NT2/D1 (cell line): ENCODE measurements around the gene FMNL2.

Source experiments
- DNase-seq: peaks from one replicate; pipeline ENCODE4 v3.0.0-alpha.2; 2011; ENCODE audit warnings: low read depth, low spot score
- H3K27me3 ChIP-seq: 2 replicates; pipeline ENCODE4 v1.6.0; 2011; ENCODE audit warnings: mild to moderate bottlenecking; ENCODE audit not compliant: insufficient read length, insufficient read depth
- H3K36me3 ChIP-seq: 2 replicates; pipeline ENCODE4 v1.6.1; 2011; ENCODE audit warnings: mild to moderate bottlenecking, low read length, mixed read lengths; ENCODE audit not compliant: insufficient read depth, insufficient read length
- H3K4me1 ChIP-seq: 2 replicates; pipeline ENCODE4 v1.5.1; 2011; ENCODE audit not compliant: insufficient read depth, insufficient read length
- H3K4me3 ChIP-seq: 2 replicates; pipeline ENCODE4 v1.5.1; 2011; ENCODE audit warnings: low read depth; ENCODE audit not compliant: insufficient read length
- H3K9ac ChIP-seq: 2 replicates; pipeline ENCODE4 v1.6.0; 2011; ENCODE audit warnings: low read depth; ENCODE audit not compliant: insufficient read length
- H3K9me3 ChIP-seq: 2 replicates; pipeline ENCODE4 v1.5.1; 2011; ENCODE audit warnings: mild to moderate bottlenecking, low read length; ENCODE audit not compliant: insufficient read depth
- SUZ12 ChIP-seq: IDR thresholded peaks from 2 replicates; pipeline ENCODE4 v1.6.1; 2011; ENCODE audit not compliant: insufficient read length, insufficient read depth; ENCODE audit errors: extremely low read depth
- YY1 ChIP-seq: IDR thresholded peaks from 2 replicates; pipeline ENCODE4 v1.6.1; 2011; ENCODE audit not compliant: insufficient read length, insufficient read depth
- ZNF274 ChIP-seq: IDR thresholded peaks from 2 replicates; pipeline ENCODE4 v1.6.1; 2011; ENCODE audit warnings: mild to moderate bottlenecking, low read depth, low read length

The FMNL2 gene

GRCh38 chr2:152350155-152350679, 15.2 kb downstream of the FMNL2 start:
- Histone ChIP-seq H3K4me1 (no peaks in the 10 kb centered on the region), H3K36me3 (peaks cover 10% of the 10 kb centered on the region), H3K9me3 (no peaks in the 10 kb centered on the region), H3K4me3 (no peak overlapping the region), H3K27me3 (no peaks in the 10 kb centered on the region), H3K9ac (no peak overlapping the region)
- no peak for TF ChIP-seq YY1
- no peak for TF ChIP-seq SUZ12
- TF ChIP-seq ZNF274, result no peak
- DNase-seq, result no peak

DNA sequence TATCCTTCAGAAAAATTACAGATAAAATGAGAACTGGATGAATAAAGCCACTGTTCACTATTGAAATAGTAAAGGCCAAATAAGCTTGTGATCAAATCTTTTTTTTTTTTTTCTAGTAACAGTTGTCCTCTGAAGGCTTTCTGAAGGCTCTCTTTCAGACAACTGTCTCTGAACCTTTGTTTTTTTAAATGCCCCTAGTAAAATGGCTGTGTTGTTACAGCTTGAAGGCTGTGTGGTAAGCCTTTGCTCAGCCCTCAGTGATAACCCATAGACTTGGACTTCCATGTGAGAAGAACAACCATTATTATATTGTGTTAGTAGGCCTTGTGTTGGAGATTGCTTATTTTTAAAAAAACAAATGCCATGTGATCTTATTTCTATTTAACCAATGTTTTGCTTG, 17.6 kb downstream of the FMNL2 start:
- TF ChIP-seq YY1, result no peak
- TF ChIP-seq ZNF274, result no peak
- no peak for TF ChIP-seq SUZ12

DNA sequence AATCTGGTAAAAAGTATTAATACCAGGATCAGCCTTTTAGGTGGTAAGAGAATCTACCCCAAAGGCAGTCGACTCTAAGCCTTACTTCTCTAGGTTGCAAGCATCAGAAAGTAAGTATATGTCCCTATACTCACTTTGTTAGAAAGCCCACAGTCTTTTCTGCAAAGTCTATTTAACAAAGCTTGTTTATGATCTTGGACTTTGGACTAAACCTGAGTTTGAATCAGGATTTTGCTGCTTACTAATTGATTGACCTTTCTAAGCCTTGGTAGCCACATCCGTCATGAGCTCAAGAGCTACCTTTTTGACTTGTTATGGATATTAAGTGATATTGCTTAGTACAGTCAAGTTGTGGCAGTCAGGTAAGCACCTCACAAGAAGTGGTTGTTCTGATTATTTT, 18.4 kb downstream of the FMNL2 start:
- Histone ChIP-seq H3K36me3 (peaks cover 9% of the 10 kb centered on the region), H3K4me1 (no peaks in the 10 kb centered on the region), H3K9me3 (no peaks in the 10 kb centered on the region), H3K4me3 (no peak overlapping the region), H3K27me3 (no peaks in the 10 kb centered on the region), H3K9ac (no peak overlapping the region)
- no peak for DNase-seq
- TF ChIP-seq ZNF274, result no peak
- no peak for TF ChIP-seq YY1
- TF ChIP-seq SUZ12, result no peak

More for the DNA sequence above, 17.6 kb downstream of the FMNL2 start:
- H3K36me3 ChIP-seq, result peaks cover 4% of the 10 kb centered on the region
- no peaks in the 10 kb centered on the region for H3K4me1 ChIP-seq
- H3K4me3 ChIP-seq, result no peak overlapping the region
- no peaks in the 10 kb centered on the region for H3K27me3 ChIP-seq
- H3K9me3 ChIP-seq, result no peaks in the 10 kb centered on the region
- no peak for DNase-seq
- H3K9ac ChIP-seq, result no peak overlapping the region

DNA sequence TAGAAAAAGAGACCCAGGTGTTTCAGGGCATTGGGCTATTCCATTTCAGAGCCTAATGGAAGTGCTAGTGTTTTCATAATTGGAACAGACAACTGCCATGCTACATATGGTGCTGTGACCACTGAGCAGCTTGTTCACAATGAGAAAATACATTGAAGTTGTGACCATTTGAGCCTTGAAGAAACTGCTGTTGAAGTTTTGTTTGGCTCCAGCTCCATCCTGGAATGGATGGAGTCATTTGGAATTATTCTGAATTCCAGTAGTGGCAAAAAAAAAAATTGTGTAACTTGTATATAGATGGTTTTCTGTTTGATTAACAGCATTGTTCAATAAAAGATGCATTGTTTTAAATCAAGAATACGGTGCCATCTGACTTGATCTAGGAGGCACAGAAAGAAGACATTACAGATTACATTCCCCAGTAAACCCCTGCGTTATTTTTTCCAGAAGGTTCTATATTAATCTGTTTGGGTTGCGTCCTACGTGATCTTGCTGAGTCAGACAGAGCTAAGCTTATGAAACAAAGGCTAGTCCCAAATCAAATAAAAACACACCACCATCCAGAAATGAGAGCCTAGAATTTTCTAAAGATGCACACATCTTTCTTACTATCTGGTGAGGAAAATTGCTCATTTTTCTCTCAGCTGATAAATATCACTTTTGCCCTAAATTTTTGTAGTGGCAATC, 19.2 kb downstream of the FMNL2 start:
- TF ChIP-seq ZNF274, result no peak
- TF ChIP-seq SUZ12, result no peak
- no peak for TF ChIP-seq YY1
- Histone ChIP-seq H3K9me3 (no peaks in the 10 kb centered on the region), H3K27me3 (no peaks in the 10 kb centered on the region), H3K9ac (no peak overlapping the region), H3K36me3 (peaks cover 9% of the 10 kb centered on the region), H3K4me3 (no peak overlapping the region), H3K4me1 (no peaks in the 10 kb centered on the region)
- no peak for DNase-seq

- Histone ChIP-seq H3K4me1 (no peaks in the 10 kb centered on the region), H3K36me3 (peaks cover 9% of the 10 kb centered on the region), H3K9ac (no peak overlapping the region), H3K4me3 (no peak overlapping the region), H3K9me3 (no peaks in the 10 kb centered on the region), H3K27me3 (no peaks in the 10 kb centered on the region)
- DNase-seq, result no peak
- no peak for TF ChIP-seq YY1
- no peak for TF ChIP-seq ZNF274
- TF ChIP-seq SUZ12, result no peak
These were observed 19.9 kb downstream of the FMNL2 start for GRCh38 chr2:152354909-152355308.

- no peak for DNase-seq
- H3K9ac ChIP-seq, result no peak overlapping the region
- no peaks in the 10 kb centered on the region for H3K27me3 ChIP-seq
- no peak overlapping the region for H3K4me3 ChIP-seq
- peaks cover 9% of the 10 kb centered on the region for H3K36me3 ChIP-seq
- TF ChIP-seq YY1 (no peak), SUZ12 (no peak)
- no peaks in the 10 kb centered on the region for H3K9me3 ChIP-seq
- no peaks in the 10 kb centered on the region for H3K4me1 ChIP-seq
These were observed 20.4 kb downstream of the FMNL2 start for GRCh38 chr2:152355409-152355831.

DNA sequence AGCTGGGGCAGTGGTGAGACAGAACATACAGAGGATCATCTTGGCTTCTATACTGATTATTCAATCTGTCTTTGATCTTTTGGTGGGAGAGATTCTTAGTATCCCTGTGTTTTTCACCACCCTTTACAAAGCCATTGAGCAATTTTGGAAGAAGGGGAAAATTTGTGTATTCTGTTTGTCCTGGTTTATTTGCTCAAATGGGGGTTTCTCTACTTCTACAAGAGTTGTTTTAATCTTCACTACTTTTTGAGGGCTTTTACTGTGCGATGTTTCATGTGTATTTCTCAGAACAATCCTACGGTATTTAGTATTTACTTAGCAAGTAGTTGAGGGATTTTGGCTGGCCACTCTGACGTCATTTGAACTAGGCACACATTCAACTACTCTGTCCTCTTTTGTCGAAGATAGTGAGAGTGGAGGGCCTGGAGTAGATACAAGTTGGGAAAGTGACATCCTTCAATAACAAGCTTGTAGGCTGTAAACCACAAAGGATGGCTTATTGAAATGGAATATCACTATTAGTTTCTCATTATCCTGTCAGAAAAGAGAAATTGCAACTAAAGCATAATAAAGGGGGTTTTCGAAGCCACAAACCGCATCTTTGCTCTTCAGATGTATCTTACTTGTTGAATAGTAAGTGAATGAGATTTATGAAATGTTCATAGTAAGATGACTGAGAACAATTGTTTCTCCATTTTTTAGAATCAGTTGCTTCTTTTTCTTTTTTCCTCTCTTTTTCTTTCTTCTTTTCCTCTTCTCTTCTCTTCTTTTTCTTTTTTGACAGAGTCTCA, 24.8 kb downstream of the FMNL2 start:
- H3K4me1 ChIP-seq, result no peaks in the 10 kb centered on the region
- no peaks in the 10 kb centered on the region for H3K27me3 ChIP-seq
- H3K9ac ChIP-seq, result no peak overlapping the region
- H3K36me3 ChIP-seq, result peaks cover 5% of the 10 kb centered on the region
- H3K4me3 ChIP-seq, result no peak overlapping the region
- TF ChIP-seq YY1 (no peak), ZNF274 (no peak), SUZ12 (no peak)
- H3K9me3 ChIP-seq, result no peaks in the 10 kb centered on the region
- no peak for DNase-seq
